CD4-positive, alpha-beta T cell treated with Interleukin-4 for 4 hours (primary cell): ENCODE results near the gene DAP.

Source experiments
- DNase-seq: peaks from one replicate; pipeline ENCODE4 v3.0.0-alpha.2; 2020

The DAP gene

DNA sequence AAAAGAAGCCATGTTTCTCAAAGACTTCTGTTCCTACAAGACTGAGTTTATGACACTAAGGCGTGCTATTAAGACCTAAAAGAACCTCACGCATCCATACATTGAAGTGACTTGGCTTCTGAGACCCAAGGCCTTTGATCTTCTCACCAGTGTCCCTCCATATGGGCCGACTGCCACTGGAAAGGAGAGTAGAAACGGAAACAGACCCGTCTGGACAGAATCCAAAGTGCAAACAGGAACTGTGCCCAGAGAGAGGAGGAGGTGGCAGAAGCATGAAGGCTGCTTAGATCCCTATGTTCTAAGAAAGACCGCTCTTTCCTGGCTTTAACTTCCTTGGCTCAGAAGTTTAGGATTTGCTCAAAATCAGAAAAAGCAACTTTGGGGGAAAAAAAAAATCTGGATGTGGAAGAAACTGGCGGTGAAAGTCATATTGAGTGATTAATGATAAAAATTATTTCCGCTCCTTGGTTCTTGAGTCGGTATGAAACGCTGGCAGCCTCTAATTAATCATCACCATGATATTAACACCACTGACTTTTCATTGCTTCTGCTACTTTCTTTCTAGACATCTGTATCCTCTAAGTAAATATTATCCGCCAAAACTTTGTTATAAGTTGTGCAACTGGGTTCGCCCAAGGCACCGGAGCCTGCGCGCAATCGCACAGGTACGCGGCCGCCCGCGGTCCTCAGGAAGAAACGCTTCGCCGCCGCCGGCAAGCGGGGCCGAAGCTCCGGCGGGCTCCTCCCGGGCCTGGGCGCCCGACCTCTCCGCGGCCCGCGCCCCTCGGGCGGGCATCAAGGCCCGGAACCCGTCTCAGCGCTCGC lies 726 bp downstream of the DAP start:
- peak; percentile 39 for DNase-seq

GRCh38 chr5:10759111-10759510 lies 1.9 kb downstream of the DAP start:
- no peak for DNase-seq

DNA sequence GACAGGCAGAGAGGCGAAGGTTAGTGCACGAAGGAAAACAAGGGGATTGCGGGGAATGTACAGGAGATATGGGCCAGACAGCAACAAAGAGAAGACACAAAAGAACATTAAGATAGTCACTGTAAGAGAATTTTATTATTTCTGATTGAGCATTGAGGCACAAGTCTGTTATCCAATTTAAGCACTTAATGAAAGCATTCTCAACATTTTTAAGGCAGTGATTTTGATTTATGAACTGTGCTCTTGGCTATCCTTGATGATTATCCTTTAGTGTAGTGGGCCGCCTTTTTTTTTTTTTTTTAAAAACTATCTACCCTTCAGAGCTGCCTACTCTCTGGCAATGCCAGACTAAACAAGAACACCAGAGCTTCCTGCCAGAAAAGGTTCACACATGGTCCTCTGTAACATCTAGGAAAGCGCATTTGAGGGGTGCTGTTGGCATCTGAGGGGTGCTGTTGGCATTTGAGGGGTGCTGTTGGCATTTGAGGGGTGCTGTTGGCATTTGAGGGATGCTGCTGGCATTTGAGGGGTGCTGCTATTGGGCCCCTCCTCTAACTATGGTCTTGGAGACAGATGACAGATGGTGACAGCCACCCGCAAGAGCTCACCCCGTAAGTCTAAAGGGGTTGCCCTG lies 3.0 kb downstream of the DAP start:
- no peak for DNase-seq

DNA sequence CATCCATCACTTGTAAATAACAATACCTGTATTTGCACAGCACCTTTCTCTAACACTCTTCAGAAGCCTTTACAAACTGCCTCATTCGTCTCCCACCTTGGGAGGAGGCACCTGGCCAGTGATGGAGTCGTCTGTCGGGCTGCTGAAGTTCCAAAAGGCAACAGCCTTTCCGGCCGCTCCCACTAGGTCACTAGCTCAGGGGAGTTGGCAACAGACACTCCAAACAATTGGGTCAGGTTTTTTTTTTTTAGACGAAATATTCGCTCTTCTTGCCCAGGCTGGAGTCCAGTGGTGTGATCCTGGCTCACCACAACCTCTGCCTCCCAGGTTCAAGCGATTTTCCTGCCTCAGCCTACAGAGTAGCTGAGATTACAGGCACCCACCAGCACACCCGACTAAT lies 4.0 kb downstream of the DAP start:
- no peak for DNase-seq

DNA sequence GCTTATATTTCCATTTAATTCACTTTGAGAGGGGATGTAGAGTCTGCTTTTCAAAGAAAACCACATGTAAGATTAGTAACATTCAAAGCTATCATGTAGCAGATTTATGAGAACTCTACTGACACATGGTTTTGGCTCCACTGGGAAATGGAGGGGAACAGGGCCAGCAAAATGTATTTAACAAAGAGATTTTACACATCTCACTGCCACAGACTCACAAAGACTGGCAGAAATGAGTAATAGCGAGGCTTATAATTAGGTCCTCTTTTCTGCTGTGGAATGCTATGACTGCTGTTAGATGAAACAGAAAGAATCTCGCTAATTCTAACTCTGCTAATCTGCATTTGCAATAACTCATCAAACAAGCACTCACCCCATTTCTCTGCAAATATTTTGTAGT lies 4.5 kb downstream of the DAP start:
- DNase-seq, result no peak

- DNase-seq, result no peak
Measured at GRCh38 chr5:10753178-10753577, 7.9 kb downstream of the DAP start.

DNA sequence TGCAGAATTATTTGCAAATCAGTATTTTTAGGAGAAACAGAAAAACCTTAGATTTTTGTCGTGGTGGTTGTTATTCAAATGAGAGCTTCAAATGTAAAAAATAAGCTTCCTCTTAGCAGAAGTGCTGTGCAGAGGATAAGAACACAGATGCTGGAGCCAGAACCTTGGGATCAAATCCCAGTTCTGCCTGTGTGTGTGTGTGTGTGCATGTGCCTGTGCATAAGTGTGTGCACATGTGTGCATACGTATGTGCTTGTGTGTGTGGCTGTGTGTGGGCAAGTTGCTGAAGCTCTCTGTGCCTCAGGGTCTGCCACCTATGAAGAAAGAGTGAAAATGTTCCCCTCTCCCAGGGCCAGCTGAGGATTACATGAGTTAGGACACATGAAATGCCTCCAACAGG lies 8.6 kb downstream of the DAP start:
- DNase-seq, result no peak

DNA sequence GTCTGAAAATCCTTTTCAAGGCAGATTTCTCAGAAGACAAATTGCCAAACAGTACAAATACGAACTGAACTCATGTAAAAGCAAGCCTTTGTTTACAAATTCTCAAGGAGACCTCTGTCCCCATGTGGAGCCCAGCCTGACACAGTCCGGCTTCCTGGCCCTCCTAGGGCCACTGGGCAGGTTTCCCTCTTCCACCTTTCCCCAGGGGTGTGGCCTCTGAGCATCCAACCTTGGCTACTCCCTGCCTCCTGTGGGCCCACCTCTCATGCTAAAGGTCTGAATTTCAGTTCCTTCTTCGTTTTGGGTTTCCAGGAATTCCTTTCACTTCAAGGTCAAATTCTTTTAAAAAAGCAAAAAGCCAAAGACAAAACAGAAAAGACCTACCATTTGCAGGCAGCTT lies 10.1 kb downstream of the DAP start:
- no peak for DNase-seq

DNA sequence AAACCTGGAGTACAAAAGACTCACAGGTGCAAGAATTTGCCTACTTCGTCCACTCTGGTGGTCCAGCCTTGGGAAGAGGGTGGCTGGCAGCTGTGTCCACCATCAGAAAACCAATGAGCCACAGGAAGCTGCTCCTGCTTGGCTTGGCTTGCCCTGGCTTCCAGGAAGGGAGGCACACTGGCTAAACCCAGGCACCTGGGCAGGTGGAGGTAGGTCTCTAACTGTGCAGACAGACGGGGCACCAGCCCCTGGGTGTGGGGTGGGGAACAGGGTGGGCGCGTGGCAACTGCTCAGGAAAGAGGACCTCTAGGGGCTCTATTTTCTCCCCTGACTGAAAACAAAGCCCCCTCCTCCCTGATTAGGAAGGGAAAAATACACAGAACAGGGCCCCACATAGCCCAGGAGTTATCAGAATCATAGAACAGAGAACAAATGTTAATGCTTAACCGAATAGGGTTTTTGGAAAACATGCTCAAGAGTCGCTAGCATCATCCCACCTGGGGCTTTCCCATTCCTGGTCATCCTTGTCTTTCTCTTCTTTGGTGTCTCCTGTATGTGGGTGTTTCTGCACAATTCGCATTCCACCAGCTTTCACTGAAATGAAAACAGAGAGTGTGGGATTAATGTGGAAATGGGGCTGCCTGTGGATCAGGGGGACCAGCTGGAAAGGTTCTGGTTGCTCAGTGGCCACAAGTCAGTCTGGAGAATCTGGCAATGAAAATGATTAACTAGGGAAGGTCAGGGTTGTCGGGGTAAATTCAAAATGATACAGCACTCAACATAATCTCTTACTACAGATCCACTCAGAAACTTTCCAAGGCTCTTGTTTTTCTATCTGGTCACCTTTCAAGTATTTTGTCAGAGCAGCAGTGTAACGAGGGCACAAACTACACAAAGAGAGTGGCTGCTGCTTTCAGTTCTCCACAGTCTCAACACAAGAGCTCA lies 13.1 kb downstream of the DAP start:
- DNase-seq, result no peak

DNA sequence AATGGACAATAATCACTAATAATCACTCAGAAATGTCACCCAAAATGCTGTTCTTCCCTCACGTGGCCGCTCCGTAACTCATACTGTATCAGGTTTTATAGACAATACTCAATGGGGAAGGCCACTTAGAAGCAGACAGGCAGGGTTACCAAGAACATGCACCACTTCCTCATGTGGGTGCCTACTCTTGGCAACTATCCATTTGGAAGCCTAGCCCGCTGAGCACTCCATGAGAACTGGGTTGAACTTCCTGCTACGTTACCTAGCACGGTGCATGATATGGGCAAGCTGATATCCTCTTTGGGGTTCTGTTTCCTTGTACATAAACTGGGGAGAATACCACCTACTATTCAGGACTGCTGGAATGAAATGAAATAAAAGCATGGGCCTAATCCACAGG lies 14.3 kb downstream of the DAP start:
- DNase-seq, result no peak

GRCh38 chr5:10745133-10745532 lies 15.9 kb downstream of the DAP start:
- DNase-seq, result no peak

DNA sequence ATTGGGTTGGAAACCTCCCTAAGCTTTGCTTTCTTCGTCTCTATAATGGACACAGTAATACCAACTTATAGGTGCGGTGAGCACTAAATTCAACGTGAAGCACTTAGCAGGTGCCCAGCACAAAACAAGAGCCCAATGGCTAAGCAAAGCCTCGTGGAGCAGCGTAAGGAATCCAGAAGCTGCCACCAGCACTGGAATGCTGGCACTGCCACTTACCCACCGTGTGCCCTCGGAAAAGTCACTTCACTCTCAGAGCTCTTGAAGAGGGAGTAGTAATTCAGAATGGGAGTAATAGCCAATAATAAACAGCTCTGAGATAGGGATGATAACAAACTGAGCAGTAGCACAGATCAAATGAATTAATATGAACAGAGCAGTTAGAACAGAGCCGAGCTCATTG lies 16.4 kb downstream of the DAP start:
- no peak for DNase-seq

- DNase-seq, result no peak
Measured at GRCh38 chr5:10743951-10744350, 17.1 kb downstream of the DAP start.

DNA sequence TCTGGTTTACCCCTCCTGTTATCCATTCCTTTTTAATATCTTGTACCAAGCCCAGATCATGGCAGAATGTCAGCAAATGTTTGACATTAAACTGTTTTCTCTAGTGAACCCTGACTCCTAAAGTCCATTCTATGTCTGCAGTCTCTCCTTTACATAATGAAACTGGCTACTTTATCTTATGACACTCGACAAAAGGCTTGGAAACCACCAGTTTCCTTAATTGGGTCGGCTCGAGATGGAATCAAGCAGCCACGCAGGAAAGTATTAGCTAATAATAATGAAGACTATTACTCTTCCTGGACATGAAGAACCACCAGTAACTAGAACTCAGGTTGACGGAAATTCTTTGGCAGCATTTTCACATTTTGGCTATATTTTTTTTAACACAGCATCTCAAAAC lies 17.5 kb downstream of the DAP start:
- DNase-seq, result no peak

DNA sequence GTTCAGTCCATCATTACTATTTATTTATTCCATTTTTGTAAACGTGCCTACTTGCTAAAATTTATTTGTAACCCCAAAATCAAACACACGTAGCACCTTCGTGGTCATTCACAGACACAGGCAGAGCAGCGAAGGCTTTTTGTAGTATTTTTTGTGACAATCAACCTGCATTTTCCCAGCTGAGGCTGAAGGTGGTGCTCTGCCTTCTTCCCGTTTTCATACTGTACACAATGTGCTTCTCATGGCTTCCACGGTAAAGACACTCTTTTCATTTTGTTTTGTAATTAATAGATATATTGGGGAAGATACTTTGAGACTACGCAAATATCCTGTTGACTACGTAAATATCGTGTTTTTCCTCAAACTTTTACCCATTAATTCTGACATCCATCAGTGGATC lies 19.4 kb downstream of the DAP start:
- no peak for DNase-seq

DNA sequence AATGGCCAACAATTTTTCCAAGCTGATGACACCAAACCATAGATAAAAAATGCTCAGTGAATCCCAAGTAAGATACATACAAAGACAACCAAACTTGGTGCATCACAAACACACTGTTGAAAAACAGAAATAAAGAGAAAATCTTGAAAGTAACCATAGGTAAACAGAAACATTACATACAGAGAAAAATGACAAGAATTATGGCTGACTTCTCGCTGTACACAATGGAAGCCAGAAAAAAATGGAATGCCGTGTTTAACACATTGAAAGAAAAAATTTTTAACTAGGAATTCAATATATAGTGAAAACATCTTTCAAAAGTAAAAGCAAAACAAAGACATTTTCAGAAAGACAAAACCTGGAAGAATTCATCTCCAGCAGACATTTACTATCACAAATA lies 20.6 kb downstream of the DAP start:
- DNase-seq, result no peak

- DNase-seq, result no peak
Measured at GRCh38 chr5:10737880-10738279, 23.2 kb downstream of the DAP start.

DNA sequence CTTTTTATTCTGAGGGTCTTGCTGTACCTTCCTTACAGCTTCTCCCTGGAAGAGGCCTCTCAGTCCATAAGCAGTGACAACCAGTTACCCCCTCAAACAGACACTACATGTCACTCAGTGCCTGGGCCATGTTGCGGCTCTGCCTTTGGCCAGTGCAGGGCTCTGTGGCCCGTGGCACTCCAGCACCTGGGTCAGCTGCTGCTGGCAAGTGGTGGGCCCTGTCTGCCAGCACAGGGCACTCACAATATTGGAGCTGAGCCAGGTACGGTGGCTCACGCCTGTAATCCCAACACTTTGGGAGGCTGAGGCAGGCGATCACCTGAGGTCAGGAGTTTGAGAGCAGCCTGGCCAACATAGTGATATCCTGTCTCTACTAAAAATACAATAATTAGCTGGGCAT lies 24.2 kb downstream of the DAP start:
- DNase-seq, result no peak

- no peak for DNase-seq
Measured at GRCh38 chr5:10736354-10736753, 24.7 kb downstream of the DAP start.

GRCh38 chr5:10735569-10736276 lies 25.3 kb downstream of the DAP start:
- DNase-seq, result no peak

- no peak for DNase-seq
Measured at GRCh38 chr5:10734832-10735523, 26.1 kb downstream of the DAP start.

DNA sequence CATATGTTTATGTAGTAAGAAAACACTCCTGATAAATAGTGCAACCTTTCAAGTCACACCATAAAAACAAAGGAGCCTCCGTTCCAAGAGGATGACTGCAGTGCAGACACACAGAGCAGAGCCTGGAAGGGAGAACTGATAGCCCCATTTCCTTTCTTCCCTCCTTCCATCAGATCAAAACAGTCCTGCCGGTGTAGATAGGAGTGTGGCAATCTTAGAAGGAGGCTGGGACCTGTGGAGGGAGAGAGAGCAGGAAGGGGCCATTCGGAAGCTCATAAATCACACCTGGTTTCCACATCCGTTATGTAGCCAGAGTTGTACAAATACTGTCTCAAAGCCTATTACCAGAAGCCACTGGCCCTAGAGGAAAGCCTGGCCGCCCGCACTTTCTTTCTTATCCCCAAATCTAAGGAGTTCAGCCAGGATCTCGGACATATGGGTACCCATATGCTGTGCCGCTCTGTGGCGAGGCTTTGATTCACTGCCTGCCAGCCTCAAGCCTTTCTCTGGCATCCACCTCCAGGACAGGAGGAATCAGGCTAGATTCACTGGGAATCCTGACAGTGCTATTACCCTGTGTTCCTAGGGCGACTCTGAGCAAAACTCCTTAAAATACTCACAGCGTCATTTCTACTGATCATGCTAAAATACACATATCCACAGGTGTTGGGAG lies 26.9 kb downstream of the DAP start:
- DNase-seq, result no peak
